Measurements from ENCODE around the gene RNF169. TPM values are rescaled to one million over a fixed set of nuclear protein-coding genes. Genes with fewer than 3 reads are reported as not detected.

The RNF169 gene
- total and polyA plus RNA-seq, 2 of the 8 experiments (the other 6 are each of a cell fraction or from before 2014, with no cell fraction given) = 3.6 to 12.5 TPM

DNA sequence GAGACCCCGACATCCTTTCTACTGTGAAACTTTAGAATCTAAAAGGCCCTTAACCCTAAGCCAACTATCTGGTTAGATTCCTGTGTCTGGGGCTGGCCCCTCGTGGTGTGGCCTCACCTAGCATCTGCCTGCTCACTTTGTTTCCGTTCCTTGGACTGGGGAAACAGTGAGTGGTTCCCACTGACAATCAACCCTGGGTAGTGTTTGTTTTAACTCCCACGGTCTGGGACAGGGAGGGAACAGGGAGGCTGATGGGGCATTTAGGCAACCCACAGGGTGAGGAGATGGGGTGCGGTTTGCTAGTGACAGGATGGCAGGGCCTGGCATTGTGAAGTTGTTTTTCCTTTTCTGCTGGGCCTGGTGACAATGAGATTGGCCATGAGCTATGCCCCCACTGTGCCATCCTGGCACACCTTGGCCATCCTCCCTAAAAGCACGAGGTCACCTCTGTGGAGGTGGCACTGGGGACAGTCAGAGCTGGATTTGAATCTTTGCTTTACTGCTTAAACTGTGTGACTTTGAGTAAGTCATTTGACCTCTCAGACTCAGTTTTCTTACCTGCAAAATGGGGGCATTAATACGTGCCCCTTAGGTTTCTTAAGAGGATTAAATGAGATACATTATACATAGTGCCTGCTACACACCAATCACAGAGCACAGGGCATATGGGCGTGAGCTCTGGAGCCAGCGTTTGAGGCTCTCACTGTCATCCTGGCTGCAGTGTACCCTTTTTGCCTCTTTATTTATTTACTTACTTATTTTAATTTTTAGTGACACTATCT is 48.8 kb upstream of the RNF169 start:
- Histone ChIP-seq H2BK5ac (ENCODE audit: low read depth, low read length) (no peak overlapping the region), H3K23ac (ENCODE audit: insufficient read length) (no peak overlapping the region), H4K20me1 (replicated peaks in 1 of 2; ENCODE audit: control insufficient read depth in 1 of 2, insufficient read depth in 2 of 2, low read length in 2 of 2) (no peaks in the 10 kb centered on the region), H3K4me3 (ENCODE audit: extremely low read depth in 1 of 4, insufficient read depth in 2 of 4, low read depth in 3 of 4, low read length in 4 of 4) (no peak overlapping the region), H4K8ac (ENCODE audit: extremely low read depth, insufficient read depth, low read length) (no peak overlapping the region), H3K79me2 (ENCODE audit: control insufficient read depth in 1 of 2, insufficient read depth in 2 of 2, low read length in 2 of 2) (no peaks in the 10 kb centered on the region), H3K14ac (ENCODE audit: insufficient read length) (no peak overlapping the region), H3K27ac (ENCODE audit: low read depth, low read length) (no peak overlapping the region), H3K4me1 (replicated peaks in 1 of 4; ENCODE audit: control insufficient read depth in 3 of 4, insufficient read depth in 4 of 4, low read length in 3 of 4) (peaks cover 0 to 11% (median 4%) of the 10 kb centered on the region in 4 experiments; a peak in 3 of 7 replicates), H3K4ac (replicated peaks; ENCODE audit: insufficient read length, low read depth, low read length) (no peak overlapping the region), H3K4me2 (ENCODE audit: insufficient read depth in 1 of 2, low read depth in 2 of 2, low read length in 2 of 2) (no peak overlapping the region), H2BK20ac (ENCODE audit: low read length) (no peak overlapping the region), H2AFZ (ENCODE audit: low read length) (no peak overlapping the region), H3K79me1 (ENCODE audit: low read depth, low read length) (no peaks in the 10 kb centered on the region), H3K36me3 (ENCODE audit: control insufficient read depth in 2 of 4, insufficient read depth in 4 of 4, low read length in 3 of 4) (no peaks in the 10 kb centered on the region), H4K5ac (ENCODE audit: insufficient read length, low read depth, low read length) (no peak overlapping the region), H2BK120ac (replicated peaks; ENCODE audit: low read depth, low read length) (no peak overlapping the region), H3K27me3 (replicated peaks in 1 of 4; ENCODE audit: control insufficient read depth in 3 of 4, extremely low read depth in 1 of 4, insufficient read depth in 3 of 4, low read length in 3 of 4) (no peaks in the 10 kb centered on the region; a peak in 2 of 7 replicates), H2AK5ac (ENCODE audit: low read depth, low read length) (no peak overlapping the region), H3K23me2 (ENCODE audit: low read depth, low read length) (no peaks in the 10 kb centered on the region; the same call in 1 of the 2 replicates), H3K9ac (replicated peaks in 1 of 4; ENCODE audit: extremely low read depth in 1 of 4, low read depth in 3 of 4, low read length in 3 of 4) (no peak overlapping the region), H3K56ac (replicated peaks; ENCODE audit: insufficient read length, low read depth, low read length) (no peak overlapping the region), H4K91ac (replicated peaks; ENCODE audit: insufficient read length, low read length) (no peak overlapping the region), H3K9me3 (ENCODE audit: insufficient read depth in 2 of 2, low read depth in 1 of 2, low read length in 1 of 2) (no peaks in the 10 kb centered on the region), H2BK15ac (ENCODE audit: low read length) (no peak overlapping the region), H3K18ac (ENCODE audit: extremely low read depth, low read length) (no peak overlapping the region), H2BK12ac (ENCODE audit: low read depth, low read length) (no peak overlapping the region)
- 88% methylated on average over 9 of the region's 9 CpGs; no CpG with 5 or more reads in 1 of the 2 experiments for WGBS, 2 experiments (ENCODE audit: extremely low coverage in 1 of 2, insufficient coverage in 1 of 2, insufficient read length in 1 of 2, insufficient replicate concordance in 2 of 2, low coverage in 1 of 2, low lambda C conversion rate in 2 of 2, missing lambda C conversion rate in 1 of 2)
- FAIRE-seq = no peak
- TF ChIP-seq SIN3A (conservative IDR thresholded peaks at IDR 0.05 in 1 of 2, IDR thresholded peaks at IDR 0.05 in 1 of 2; ENCODE audit: low read depth in 1 of 2, low read length in 2 of 2) (no peak), GTF2F1 (IDR thresholded peaks at IDR 0.05; ENCODE audit: borderline replicate concordance, low read depth, low read length) (no peak), EP300 (IDR thresholded peaks at IDR 0.05; ENCODE audit: borderline replicate concordance in 1 of 2, low read depth in 2 of 2, low read length in 2 of 2) (no peak), TEAD4 (IDR thresholded peaks at IDR 0.05; ENCODE audit: low read depth, low read length) (no peak), JUND (IDR thresholded peaks at IDR 0.05; ENCODE audit: low read length) (no peak), BRCA1 (IDR thresholded peaks at IDR 0.05; ENCODE audit: low read depth, low read length) (no peak)
- ChIA-PET CTCF (ENCODE audit: partially characterized antibody) (interaction anchor here (0.7 to 16.5 kb wide), 12 partner anchors 8 to 171 kb away, joined by 3 to 348 read pairs (median 18); no protein-coding TSS in a partner anchor), POLR2A (ENCODE audit: partially characterized antibody) (interaction anchor here (0.6 kb wide), 1 partner anchor 45 kb away, joined by 3 read pairs; no protein-coding TSS in a partner anchor)
- DNase-seq (ENCODE audit: low read depth in 1 of 2, low spot score in 2 of 2) = no peak

Measured in H1 (cell line).